Panc1 (cell line): Measurements from ENCODE around the gene OR8H3. TPM values are rescaled to one million over a fixed set of nuclear protein-coding genes. Genes with fewer than 3 reads are reported as not detected.

Experiments used
- ATAC-seq: fragments of 200-7000 bp; cut with Tn5 transposase; 2 replicates; pipeline ENCODE4 v1.9.1; 2020; ENCODE audit warnings: mild to moderate bottlenecking, moderate library complexity
- Bru-seq: library from RNA; stranded (reverse); fragments of 400-500 nt; gene quantifications from one replicate; lab custom pipeline; 2021; lab: Mats Ljungman, UMichigan
- BruChase-seq, 2 experiments: library from RNA; stranded (reverse); fragments of 400-500 nt; gene quantifications; one replicate each; lab custom pipeline; 2021; lab: Mats Ljungman, UMichigan
- BruUV-seq: library from RNA; stranded (reverse); fragments of 400-500 nt; replicated peaks from 2 replicates; lab custom pipeline; 2021; lab: Mats Ljungman, UMichigan
- CTCF ChIA-PET: fragments of 300-600 bp; sonication (Branson Sonifier 250); formaldehyde crosslinking; loops from one replicate; lab custom pipeline; 2022; ENCODE audit warnings: antibody characterized with exemption; lab: Charles Lee
- POLR2A ChIA-PET: fragments of 300-600 bp; sonication (Branson Sonifier 250); formaldehyde crosslinking; loops from one replicate; lab custom pipeline; 2022; ENCODE audit warnings: antibody characterized with exemption; lab: Charles Lee
- DNase-seq: peaks from one replicate; pipeline ENCODE4 v3.0.0-alpha.2; 2010; ENCODE audit warnings: low read depth, low spot score
- H3K27ac ChIP-seq: 2 replicates; pipeline ENCODE4 v1.5.1; 2011; ENCODE audit warnings: mild to moderate bottlenecking, low read length, inconsistent platforms
- H3K27me3 ChIP-seq: fragments of 200-500 bp; sonication (Bioruptor generic); 2 replicates; pipeline ENCODE4 v1.6.0; 2014; ENCODE audit warnings: low read length, inconsistent platforms; ENCODE audit not compliant: control insufficient read depth, insufficient read depth
- H3K36me3 ChIP-seq: fragments of 200-500 bp; sonication (Bioruptor generic); 2 replicates; pipeline ENCODE4 v1.5.1; 2014; ENCODE audit warnings: inconsistent platforms, mild to moderate bottlenecking, low read length, moderate library complexity; ENCODE audit not compliant: control insufficient read depth, insufficient read depth
- H3K4me1 ChIP-seq: 2 replicates; pipeline ENCODE4 v1.5.1; 2011; ENCODE audit warnings: inconsistent platforms, mild to moderate bottlenecking, low read length, moderate library complexity; ENCODE audit not compliant: control insufficient read depth, insufficient read depth
- H3K4me3 ChIP-seq, 2 experiments: 2 replicates each; pipeline ENCODE4 v1.5.1; 2011 to 2012; ENCODE audit warnings: low read depth in 2 of 2, low read length in 2 of 2, mild to moderate bottlenecking in 2 of 2, inconsistent platforms in 1 of 2, moderate library complexity in 1 of 2
- H3K9me3 ChIP-seq: fragments of 200-500 bp; sonication (Bioruptor generic); 2 replicates; pipeline ENCODE4 v1.5.1; 2014; ENCODE audit warnings: low read depth, mild to moderate bottlenecking, inconsistent platforms, low read length, moderate library complexity; ENCODE audit not compliant: control insufficient read depth, insufficient read depth
- POLR2AphosphoS5 ChIP-seq: IDR thresholded peaks from 2 replicates; pipeline ENCODE4 v1.6.1; 2012; ENCODE audit warnings: mild to moderate bottlenecking, low read depth, low read length, moderate library complexity
- SIN3A ChIP-seq: IDR thresholded peaks from 2 replicates; pipeline ENCODE4 v1.6.1; 2012; ENCODE audit warnings: low read depth, mild to moderate bottlenecking, low read length, moderate library complexity, borderline replicate concordance; ENCODE audit not compliant: insufficient read depth
- TCF7L2 ChIP-seq: IDR thresholded peaks from 2 replicates; pipeline ENCODE4 v1.6.1; 2011; ENCODE audit warnings: mild to moderate bottlenecking, low read depth, low read length, inconsistent platforms
- in situ Hi-C: cut with HindIII; loops from 2 replicates; pipeline ENCODE4 v1.10.0; 2016; ENCODE audit warnings: low sequenced_read_pairs, low pct_unique_long_range_greater_than_20kb
- intact Hi-C: fragments of 100-400 bp; cut with micrococcal nuclease; formaldehyde crosslinking; loops from one replicate; pipeline ENCODE4 v1.10.0; 2022; ENCODE audit not compliant: unreplicated experiment
- long read RNA-seq: library from polyadenylated mRNA; unstranded; transcript quantifications from one replicate; pipeline ENCODE4 v2.0.0, GENCODE V29; 2021; ENCODE audit not compliant: unreplicated experiment
- polyA plus RNA-seq: library from polyadenylated mRNA; unstranded; fragments of >200 nt; gene quantifications from one replicate; pipeline ENCODE4 v1.2.1, GENCODE V29; 2012; ENCODE audit warnings: missing spikeins; ENCODE audit not compliant: insufficient read length
- total RNA-seq: library from RNA; stranded (reverse); gene quantifications from one replicate; pipeline ENCODE4 v1.2.1, GENCODE V29; 2021; ENCODE audit not compliant: unreplicated experiment
- TF ChIP-seq, protein P1 (sequence below): fragments of 450-650 bp; IDR thresholded peaks from 2 replicates; pipeline ENCODE4 v1.5.1; 2017; ENCODE audit warnings: mild to moderate bottlenecking
- TF ChIP-seq, protein P2 (sequence below), 2 experiments: IDR thresholded peaks; 2 replicates each; pipeline ENCODE4 v1.6.1; 2011 to 2012; ENCODE audit warnings: low read depth in 2 of 2, control low read depth in 1 of 2, low read length in 1 of 2, mild to moderate bottlenecking in 1 of 2, moderate library complexity in 1 of 2; ENCODE audit not compliant: insufficient read depth in 1 of 2

OR8H3 gene, protein sequence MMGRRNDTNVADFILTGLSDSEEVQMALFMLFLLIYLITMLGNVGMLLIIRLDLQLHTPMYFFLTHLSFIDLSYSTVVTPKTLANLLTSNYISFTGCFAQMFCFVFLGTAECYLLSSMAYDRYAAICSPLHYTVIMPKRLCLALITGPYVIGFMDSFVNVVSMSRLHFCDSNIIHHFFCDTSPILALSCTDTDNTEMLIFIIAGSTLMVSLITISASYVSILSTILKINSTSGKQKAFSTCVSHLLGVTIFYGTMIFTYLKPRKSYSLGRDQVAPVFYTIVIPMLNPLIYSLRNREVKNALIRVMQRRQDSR
- not detected for total RNA-seq
- polyA plus RNA-seq = not detected
- not detected for Bru-seq, nascent RNA
- not detected for BruChase-seq, experiment 1, labeled RNA remaining after a 2-hour chase
- not detected for BruChase-seq, experiment 2, labeled RNA remaining after a 6-hour chase
- long read RNA-seq = 0 reads

DNA sequence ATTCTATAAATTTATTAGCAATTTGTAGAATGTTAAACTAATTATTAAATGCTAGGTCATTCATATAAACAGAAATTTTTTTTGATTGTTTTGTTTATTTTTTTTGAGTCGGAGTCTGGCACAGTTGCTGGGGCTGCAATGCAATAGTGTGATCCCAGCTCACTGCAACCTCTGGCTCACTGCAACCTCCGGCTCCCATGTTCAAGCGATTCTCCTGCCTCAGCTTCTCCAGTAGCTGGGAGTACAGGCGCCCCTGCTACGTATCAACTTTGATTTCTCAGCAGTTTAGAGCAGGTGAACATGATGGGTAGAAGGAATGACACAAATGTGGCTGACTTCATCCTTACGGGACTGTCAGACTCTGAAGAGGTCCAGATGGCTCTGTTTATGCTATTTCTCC is at the start of gene OR8H3:
Gene OR8H3 (plus strand): TSS at position 301 of the 400 bp plus-strand sequence. CDS start 0 bp downstream, at position 301.
- Histone ChIP-seq H3K4me3 (no peak within 1 kb of the TSS), H3K36me3 (no peaks in the 10 kb centered on the region), H3K27me3 (no peaks in the 10 kb centered on the region), H3K27ac (no peak within 1 kb of the TSS), H3K4me1 (no peaks in the 10 kb centered on the region), H3K9me3 (no peaks in the 10 kb centered on the region)
- DNase-seq (no peak), ATAC-seq (no peak)
- CTCF ChIA-PET = no interaction called here
- in situ Hi-C loops = no loop called here
- POLR2A ChIA-PET = no interaction called here
- TF ChIP-seq, protein P1, sequence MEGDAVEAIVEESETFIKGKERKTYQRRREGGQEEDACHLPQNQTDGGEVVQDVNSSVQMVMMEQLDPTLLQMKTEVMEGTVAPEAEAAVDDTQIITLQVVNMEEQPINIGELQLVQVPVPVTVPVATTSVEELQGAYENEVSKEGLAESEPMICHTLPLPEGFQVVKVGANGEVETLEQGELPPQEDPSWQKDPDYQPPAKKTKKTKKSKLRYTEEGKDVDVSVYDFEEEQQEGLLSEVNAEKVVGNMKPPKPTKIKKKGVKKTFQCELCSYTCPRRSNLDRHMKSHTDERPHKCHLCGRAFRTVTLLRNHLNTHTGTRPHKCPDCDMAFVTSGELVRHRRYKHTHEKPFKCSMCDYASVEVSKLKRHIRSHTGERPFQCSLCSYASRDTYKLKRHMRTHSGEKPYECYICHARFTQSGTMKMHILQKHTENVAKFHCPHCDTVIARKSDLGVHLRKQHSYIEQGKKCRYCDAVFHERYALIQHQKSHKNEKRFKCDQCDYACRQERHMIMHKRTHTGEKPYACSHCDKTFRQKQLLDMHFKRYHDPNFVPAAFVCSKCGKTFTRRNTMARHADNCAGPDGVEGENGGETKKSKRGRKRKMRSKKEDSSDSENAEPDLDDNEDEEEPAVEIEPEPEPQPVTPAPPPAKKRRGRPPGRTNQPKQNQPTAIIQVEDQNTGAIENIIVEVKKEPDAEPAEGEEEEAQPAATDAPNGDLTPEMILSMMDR = no peak
- TF ChIP-seq SIN3A (no peak), POLR2AphosphoS5 (no peak), TCF7L2 (no peak)
- TF ChIP-seq, protein P2, sequence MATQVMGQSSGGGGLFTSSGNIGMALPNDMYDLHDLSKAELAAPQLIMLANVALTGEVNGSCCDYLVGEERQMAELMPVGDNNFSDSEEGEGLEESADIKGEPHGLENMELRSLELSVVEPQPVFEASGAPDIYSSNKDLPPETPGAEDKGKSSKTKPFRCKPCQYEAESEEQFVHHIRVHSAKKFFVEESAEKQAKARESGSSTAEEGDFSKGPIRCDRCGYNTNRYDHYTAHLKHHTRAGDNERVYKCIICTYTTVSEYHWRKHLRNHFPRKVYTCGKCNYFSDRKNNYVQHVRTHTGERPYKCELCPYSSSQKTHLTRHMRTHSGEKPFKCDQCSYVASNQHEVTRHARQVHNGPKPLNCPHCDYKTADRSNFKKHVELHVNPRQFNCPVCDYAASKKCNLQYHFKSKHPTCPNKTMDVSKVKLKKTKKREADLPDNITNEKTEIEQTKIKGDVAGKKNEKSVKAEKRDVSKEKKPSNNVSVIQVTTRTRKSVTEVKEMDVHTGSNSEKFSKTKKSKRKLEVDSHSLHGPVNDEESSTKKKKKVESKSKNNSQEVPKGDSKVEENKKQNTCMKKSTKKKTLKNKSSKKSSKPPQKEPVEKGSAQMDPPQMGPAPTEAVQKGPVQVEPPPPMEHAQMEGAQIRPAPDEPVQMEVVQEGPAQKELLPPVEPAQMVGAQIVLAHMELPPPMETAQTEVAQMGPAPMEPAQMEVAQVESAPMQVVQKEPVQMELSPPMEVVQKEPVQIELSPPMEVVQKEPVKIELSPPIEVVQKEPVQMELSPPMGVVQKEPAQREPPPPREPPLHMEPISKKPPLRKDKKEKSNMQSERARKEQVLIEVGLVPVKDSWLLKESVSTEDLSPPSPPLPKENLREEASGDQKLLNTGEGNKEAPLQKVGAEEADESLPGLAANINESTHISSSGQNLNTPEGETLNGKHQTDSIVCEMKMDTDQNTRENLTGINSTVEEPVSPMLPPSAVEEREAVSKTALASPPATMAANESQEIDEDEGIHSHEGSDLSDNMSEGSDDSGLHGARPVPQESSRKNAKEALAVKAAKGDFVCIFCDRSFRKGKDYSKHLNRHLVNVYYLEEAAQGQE (IDR thresholded peaks at IDR 0.05; ENCODE audit: insufficient read depth in 1 of 2, low read depth in 2 of 2, low read length in 1 of 2) = no peak
- BruUV-seq = no TSS peak
- intact Hi-C loops = no loop called here

DNA sequence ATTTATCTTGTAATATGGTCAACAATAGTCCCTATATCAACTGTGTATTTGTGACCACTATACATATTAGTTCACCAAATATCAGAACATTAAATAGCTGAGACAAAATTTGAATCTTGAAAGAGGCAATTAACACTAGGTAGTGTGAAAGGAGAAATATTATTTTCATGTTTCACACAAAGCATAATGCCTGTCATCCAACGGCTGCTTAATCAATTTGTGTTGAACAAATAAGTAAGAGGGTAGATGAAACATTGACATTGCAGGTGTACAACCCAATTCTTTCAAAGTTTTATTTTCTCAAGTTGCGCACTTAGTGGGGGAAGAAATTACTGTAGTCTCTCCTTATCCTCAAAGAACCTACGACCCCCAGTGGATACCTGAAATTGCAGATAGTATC is 32.5 kb upstream of the OR8H3 start:
- Histone ChIP-seq H3K36me3 (no peaks in the 10 kb centered on the region), H3K4me3 (no peak overlapping the region), H3K4me1 (no peaks in the 10 kb centered on the region), H3K27ac (no peak overlapping the region), H3K27me3 (no peaks in the 10 kb centered on the region), H3K9me3 (peaks cover 4% of the 10 kb centered on the region; the same call in 1 of the 2 replicates)
- BruUV-seq = no TSS peak
- in situ Hi-C loops (no loop called here), intact Hi-C loops (no loop called here)
- TF ChIP-seq, protein P2 (IDR thresholded peaks at IDR 0.05; ENCODE audit: insufficient read depth in 1 of 2, low read depth in 2 of 2, low read length in 1 of 2) = no peak
- TF ChIP-seq TCF7L2 = no peak
- TF ChIP-seq, protein P1 = no peak
- no peak for TF ChIP-seq POLR2AphosphoS5
- no peak for TF ChIP-seq SIN3A
- POLR2A ChIA-PET = no interaction called here
- CTCF ChIA-PET = no interaction called here
- DNase-seq (no peak), ATAC-seq (no peak)
